Mesothelial cell of epicardium (in vitro differentiated cells): Measurements from ENCODE around the gene ATXN7L1. TPM values are rescaled to one million over a fixed set of nuclear protein-coding genes. Genes with fewer than 3 reads are reported as not detected.

Experiments
- DNase-seq, 2 experiments: peaks; one replicate each; pipeline ENCODE4 v3.0.0; 2021; ENCODE audit warnings: low spot score in 2 of 2; ENCODE audit not compliant: unreplicated experiment in 2 of 2
- H3K27ac Mint-ChIP-seq: 2 replicates; pipeline ENCODE4 v1.8.0; 2021; ENCODE audit warnings: mixed read lengths
- H3K27me3 Mint-ChIP-seq: 2 replicates; pipeline ENCODE4 v1.8.0; 2021; ENCODE audit warnings: low read depth, mixed read lengths
- H3K36me3 Mint-ChIP-seq: 2 replicates; pipeline ENCODE4 v1.8.0; 2021; ENCODE audit warnings: mixed read lengths
- H3K4me1 Mint-ChIP-seq: 2 replicates; pipeline ENCODE4 v1.8.0; 2021; ENCODE audit warnings: mixed read lengths
- H3K4me3 Mint-ChIP-seq: 2 replicates; pipeline ENCODE4 v1.8.0; 2021; ENCODE audit warnings: mild to moderate bottlenecking, moderate library complexity, mixed read lengths
- H3K9me3 Mint-ChIP-seq: 2 replicates; pipeline ENCODE4 v1.8.0; 2021; ENCODE audit warnings: mixed read lengths
- total RNA-seq: library from RNA; stranded (reverse); gene quantifications from 3 replicates; pipeline ENCODE4 v1.2.1, GENCODE V29; 2021
- TF ChIP-seq, protein P1 (sequence below): fragments of 200-600 bp; sonication (generic); IDR thresholded peaks from one replicate; pipeline ENCODE4 v1.5.0; 2021; ENCODE audit warnings: antibody characterized with exemption; ENCODE audit not compliant: unreplicated experiment

Gene ATXN7L1
- total RNA-seq, 1 donor from 2014 or later, result 18.0 TPM

DNA sequence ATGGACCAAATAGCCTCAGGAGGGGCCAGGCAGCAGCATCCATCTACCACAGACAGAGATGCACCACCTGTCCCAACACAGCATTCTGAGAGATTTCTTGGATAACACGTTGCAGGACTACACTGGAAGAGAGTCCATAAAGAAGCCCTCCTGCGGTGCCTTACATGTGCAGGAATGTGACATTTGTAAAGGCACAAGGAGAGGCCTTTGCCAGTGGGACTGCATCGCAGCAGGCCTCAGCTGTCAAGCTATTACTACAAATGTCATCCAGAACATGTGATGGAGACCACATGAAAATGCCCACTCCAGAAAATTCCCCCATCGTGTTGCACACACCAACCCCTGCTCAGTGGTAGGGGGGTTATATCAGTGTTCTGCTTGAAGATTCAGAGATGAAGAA, 77.4 kb downstream of the ATXN7L1 start:
- Mint-ChIP-seq H3K27ac (no peak overlapping the region), H3K36me3 (no peaks in the 10 kb centered on the region), H3K27me3 (no peaks in the 10 kb centered on the region), H3K4me3 (no peak overlapping the region), H3K4me1 (peaks cover 5% of the 10 kb centered on the region), H3K9me3 (no peaks in the 10 kb centered on the region)
- DNase-seq, result no peak
- TF ChIP-seq, protein P1, sequence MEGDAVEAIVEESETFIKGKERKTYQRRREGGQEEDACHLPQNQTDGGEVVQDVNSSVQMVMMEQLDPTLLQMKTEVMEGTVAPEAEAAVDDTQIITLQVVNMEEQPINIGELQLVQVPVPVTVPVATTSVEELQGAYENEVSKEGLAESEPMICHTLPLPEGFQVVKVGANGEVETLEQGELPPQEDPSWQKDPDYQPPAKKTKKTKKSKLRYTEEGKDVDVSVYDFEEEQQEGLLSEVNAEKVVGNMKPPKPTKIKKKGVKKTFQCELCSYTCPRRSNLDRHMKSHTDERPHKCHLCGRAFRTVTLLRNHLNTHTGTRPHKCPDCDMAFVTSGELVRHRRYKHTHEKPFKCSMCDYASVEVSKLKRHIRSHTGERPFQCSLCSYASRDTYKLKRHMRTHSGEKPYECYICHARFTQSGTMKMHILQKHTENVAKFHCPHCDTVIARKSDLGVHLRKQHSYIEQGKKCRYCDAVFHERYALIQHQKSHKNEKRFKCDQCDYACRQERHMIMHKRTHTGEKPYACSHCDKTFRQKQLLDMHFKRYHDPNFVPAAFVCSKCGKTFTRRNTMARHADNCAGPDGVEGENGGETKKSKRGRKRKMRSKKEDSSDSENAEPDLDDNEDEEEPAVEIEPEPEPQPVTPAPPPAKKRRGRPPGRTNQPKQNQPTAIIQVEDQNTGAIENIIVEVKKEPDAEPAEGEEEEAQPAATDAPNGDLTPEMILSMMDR, result no peak

DNA sequence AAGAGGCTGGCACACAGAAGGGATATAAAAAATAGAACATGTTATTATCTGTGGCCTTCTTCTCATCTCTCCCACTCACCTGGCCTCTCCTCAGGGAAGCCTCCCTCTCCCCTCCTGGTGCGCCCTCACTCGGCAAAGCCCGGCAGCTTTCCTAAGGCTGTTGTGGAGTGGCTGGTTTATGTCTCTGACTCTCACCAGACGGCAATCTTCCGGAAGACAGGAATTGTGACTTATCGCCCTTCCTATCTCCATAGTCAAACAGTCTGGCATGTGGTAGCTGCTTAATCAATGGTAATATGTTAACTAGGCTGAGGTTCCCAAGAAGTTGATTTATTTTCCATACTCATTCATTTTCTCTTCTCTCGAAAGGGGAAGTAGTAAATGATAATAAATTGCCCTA, 78.7 kb downstream of the ATXN7L1 start:
- H3K27me3 Mint-ChIP-seq, result no peaks in the 10 kb centered on the region
- TF ChIP-seq, protein P1, result no peak
- peaks cover 5% of the 10 kb centered on the region for H3K4me1 Mint-ChIP-seq
- no peak overlapping the region for H3K4me3 Mint-ChIP-seq
- H3K9me3 Mint-ChIP-seq, result peaks cover 3% of the 10 kb centered on the region
- DNase-seq, result no peak
- H3K36me3 Mint-ChIP-seq, result peaks cover 3% of the 10 kb centered on the region
- H3K27ac Mint-ChIP-seq, result no peak overlapping the region

DNA sequence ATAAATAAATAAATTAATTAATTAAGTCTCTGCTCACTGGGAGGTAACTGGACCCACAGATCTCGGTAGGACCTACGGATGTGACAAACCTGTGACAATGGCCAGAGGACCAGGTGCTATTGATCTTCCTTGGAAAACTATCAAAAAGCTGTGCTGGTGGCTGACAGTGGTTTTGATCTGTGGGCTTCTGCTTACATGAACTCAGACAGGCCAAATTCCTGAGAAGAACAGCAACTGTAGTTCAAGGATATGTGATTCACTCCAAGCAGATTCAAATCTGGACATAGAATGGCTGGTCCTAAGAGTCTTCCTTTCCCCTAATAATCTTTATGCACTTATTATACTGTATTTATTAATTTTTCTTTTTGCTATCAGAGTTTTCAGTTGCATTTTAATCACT, 80.0 kb downstream of the ATXN7L1 start:
- Mint-ChIP-seq H3K36me3 (peaks cover 3% of the 10 kb centered on the region), H3K4me1 (peaks cover 12% of the 10 kb centered on the region), H3K9me3 (peaks cover 4% of the 10 kb centered on the region), H3K27ac (no peak overlapping the region), H3K27me3 (no peaks in the 10 kb centered on the region), H3K4me3 (no peak overlapping the region)
- TF ChIP-seq, protein P1, result no peak
- DNase-seq, result no peak

DNA sequence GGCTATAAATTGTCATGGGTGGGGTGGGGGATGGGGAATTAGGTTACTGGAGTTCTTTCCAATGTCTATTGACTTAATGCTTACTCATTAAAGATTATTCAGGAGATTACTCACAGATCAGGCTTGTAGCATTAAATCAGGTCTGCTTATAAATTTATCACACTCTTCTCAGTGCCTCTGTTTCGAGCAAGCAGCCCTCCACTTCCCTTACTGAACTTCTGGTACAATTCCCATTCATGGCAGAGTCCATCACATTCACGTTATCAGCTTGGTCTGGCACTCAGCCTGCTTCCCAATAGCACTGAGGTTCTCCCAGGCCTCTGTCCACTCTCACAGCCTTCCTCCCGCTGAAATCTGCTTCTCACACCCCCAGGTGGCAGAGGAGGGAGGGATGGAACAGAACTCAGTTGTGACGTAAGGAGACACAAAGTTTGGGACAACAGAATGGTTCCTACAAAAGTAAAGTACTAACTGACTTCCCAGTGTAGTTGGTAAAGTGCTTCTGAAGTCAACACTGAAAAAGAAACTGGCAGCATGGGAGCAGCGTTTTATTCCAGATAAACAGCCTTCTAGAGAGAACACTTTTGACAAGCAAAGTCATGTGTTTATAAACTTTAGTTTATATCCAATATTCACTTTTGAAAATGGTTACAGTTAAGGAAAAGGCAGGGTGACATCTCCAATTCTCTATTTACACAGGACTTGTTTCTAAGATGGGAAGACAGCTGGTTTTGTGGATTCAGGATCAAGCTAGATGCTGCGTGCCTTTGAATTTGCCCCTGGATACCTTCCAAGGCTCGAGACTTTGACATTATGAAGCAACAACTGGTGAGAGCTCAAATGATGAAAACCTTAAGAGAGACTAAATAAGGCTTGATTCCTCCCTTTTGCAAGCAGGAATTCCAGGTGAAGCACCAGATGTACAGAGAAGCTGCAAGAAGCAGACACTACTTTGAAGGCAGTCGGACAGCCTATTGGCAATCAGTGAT, 81.4 kb downstream of the ATXN7L1 start:
- Mint-ChIP-seq H3K9me3 (peaks cover 4% of the 10 kb centered on the region), H3K36me3 (peaks cover 3% of the 10 kb centered on the region), H3K27me3 (no peaks in the 10 kb centered on the region), H3K27ac (no peak overlapping the region), H3K4me1 (peaks cover 12% of the 10 kb centered on the region), H3K4me3 (no peak overlapping the region)
- TF ChIP-seq, protein P1, result no peak
- no peak for DNase-seq

DNA sequence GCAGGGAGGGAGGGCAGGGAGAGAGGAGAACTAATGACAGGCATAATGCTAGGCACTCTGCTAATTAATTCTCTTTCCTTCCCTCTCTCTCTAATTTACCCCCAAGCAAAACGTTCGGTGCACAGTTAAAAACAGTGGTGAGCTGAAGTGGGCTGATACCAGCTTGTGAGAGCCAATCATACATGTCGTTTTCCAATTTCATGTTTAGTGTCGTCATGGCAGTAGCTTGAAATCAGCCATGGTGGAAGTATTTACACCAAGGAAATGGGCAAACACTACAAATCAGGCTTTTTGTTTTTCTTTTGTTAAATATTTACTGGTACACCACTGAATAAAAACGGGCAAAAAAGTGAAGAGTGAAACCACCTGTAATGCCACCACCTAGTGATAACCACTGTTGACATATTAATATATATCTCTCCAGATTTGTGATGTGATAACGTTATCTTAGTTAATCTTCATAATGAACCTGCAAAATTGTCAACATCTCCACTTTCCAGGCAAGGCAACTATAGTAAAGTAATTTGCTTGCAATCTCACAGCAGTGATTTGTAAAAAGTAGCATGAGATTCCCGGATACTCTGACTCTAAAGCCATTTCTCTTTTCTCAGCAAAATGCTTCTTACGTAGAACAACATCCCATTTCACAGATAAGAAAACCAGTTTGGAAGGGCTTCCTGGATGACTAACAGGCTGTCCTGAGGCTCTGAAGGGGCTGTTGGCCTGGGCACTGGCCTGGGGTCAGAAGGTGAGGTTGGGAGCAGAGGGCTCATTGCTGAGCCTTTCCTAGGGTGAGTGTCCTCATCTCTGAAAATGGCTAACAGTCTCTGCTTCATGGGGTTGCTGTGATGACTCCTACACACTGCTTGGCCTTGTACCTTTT, 83.7 kb downstream of the ATXN7L1 start:
- H3K27me3 Mint-ChIP-seq, result no peaks in the 10 kb centered on the region
- peaks cover 3% of the 10 kb centered on the region for H3K36me3 Mint-ChIP-seq
- no peak overlapping the region for H3K4me3 Mint-ChIP-seq
- H3K27ac Mint-ChIP-seq, result no peak overlapping the region
- TF ChIP-seq, protein P1, result no peak
- H3K4me1 Mint-ChIP-seq, result peaks cover 9% of the 10 kb centered on the region
- DNase-seq, result no peak
- H3K9me3 Mint-ChIP-seq, result peaks cover 4% of the 10 kb centered on the region
